Measurements from ENCODE around the gene SC5D. TPM values are rescaled to one million over a fixed set of nuclear protein-coding genes. Genes with fewer than 3 reads are reported as not detected.

Gene SC5D
- total and polyA plus RNA-seq, 2 of the 8 experiments (the other 6 are each of a cell fraction or from before 2014, with no cell fraction given), result 73.9 to 90.3 TPM

GRCh38 chr11:121327553-121327952, 35.0 kb downstream of the SC5D start (continued):
- no peak for TF ChIP-seq E2F6 (IDR thresholded peaks at IDR 0.05)

Data from H1 (cell line).